HG03095 (cell line): ENCODE results near the gene TMEM229B.
"Not testable (repeated sequence)": the region's sequence is repeated elsewhere in the genome, so short reads cannot be mapped to it uniquely, and the experiment has no call there.

Source experiments
- ATAC-seq: cut with Tn5 transposase; IDR thresholded peaks from one replicate; pipeline ENCODE4 v1.9.1; 2021; ENCODE audit warnings: moderate library complexity; ENCODE audit not compliant: unreplicated experiment

The TMEM229B gene

DNA sequence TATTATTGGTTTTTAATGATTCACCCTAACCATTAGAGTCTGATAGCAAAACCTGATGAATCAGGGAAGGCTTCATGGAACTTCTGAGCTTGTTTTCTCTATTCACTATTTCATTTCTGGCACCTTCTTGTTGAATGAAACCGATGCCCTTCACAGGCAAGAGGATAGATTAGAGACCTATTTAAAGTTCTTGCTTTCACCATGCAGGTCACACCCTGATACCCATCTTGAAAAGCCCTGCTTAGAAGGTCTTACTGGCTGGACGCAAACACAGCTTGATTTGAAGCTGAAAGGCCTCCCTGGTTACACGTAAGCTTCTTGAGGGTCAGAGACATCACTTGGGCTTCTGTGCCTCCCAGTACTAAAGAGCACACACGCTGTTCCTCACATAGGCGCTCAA is 29.2 kb downstream of the TMEM229B start:
- no peak for ATAC-seq

DNA sequence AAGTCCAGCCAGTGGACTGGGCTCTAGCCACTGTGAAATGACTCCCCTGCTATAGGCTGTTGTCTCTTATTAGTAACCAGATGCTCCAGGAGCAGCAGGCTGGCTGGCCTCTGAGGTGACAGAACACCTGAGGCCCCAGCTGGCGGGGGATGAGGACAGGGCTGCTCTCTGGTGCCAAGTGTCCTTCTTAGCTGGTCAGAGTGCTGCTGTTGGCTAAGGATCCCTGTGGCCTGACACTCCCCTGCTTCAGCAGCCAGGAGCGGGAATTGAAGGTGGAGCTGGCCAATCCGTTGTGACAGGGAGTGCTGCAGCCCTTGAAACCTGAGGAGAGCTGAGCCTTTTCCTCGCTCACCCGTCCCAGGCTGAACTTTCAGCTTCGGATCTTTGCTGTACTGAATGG is 30.7 kb downstream of the TMEM229B start:
- ATAC-seq = no peak

GRCh38 chr14:67456732-67457131 is 31.8 kb downstream of the TMEM229B start:
- ATAC-seq = no peak

- ATAC-seq = no peak
These were observed 34.8 kb downstream of the TMEM229B start for GRCh38 chr14:67453575-67454300.

DNA sequence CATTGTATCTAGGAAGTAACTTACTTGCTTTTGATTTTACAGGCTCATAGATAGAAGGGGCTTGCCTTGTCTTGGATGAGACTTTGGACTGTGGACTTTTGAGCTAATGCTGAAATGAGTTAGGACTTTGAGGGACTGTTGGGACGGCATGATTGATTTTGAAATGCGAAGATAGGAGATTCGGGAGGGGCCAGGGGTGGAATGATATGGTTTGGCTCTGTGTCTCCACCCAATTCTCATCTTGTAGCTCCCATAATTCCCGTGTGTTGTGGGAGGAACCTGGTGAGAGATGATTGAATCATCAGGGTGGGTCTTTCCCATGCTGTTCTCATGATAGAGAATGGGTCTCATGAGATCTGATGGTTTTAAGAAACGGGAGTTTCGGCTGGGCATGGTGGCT is 36.9 kb downstream of the TMEM229B start:
- not testable (repeated sequence) for ATAC-seq

GRCh38 chr14:67449096-67449495 is 39.4 kb downstream of the TMEM229B start:
- no peak for ATAC-seq

- no peak for ATAC-seq
These were observed 41.5 kb downstream of the TMEM229B start for GRCh38 chr14:67447033-67447381.

DNA sequence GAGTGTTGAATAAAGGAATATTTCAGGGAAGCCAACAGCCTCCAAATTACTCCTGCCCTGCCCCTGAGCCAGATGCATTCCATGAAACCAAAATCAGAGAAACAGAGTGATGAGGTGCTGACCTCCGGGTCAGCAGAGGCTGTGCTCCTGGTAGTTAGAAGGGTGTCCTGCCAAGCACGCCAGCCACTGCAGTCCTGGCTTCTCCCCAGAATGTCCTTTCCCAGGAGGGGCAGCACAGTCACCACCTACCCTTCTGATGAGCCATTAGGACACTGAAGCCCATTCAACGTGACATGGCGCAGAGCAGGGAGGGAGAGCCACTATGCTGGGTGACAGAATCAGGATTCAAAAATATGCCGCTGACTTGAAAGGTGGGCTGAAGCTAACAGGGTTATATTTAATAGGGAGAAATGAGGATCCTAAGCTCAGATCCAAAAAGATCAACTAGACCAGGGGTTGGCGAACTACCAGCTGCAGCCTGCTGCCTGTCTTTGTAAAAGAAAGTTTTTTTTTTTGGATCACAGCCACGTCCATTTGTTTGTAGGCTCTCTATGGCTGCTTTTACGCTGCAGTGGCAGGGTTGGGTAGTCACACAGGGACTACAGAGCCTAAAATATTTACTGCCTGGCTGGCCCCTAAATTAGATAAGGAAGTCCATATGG is 42.0 kb downstream of the TMEM229B start:
- no peak for ATAC-seq

- ATAC-seq = no peak
These were observed 44.1 kb downstream of the TMEM229B start for GRCh38 chr14:67444395-67444794.

DNA sequence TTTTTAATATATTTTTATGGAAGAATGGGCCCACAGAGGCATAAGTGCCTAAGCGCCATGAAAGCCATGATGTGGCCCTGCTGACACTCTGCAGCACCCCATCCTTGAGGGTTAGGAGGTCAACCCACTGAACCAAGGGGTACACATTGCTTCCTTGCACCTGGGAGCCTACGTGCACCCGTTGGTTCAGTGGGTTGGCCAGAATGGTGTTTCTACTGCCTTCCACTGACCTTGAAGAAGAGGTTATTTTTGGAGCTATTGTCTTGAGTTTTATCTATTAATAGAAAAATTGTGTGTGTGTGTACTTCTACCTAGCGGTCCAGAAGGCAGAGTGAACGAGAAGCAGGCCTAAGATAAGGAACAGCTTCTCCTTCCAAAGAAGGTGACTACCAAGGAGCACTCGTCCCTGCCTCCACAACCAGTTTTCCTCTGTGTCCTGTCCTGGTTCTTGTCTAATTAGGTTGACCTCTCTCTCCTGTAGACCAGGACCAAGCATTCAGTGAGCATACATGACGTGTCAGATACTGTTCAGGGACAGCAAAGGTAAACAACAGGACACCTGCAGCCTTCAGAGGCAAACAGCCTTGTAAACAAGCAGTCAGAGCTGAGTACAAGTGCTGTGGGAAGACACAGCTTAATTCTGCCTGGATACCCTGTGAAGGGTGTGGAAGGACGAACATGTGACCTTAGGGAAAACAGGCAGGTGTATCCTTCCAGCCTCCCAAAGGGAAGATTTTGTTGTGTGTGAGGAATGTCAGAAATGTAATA is 46.2 kb downstream of the TMEM229B start:
- ATAC-seq = no peak

- ATAC-seq = no peak
These were observed 46.8 kb downstream of the TMEM229B start for GRCh38 chr14:67441672-67442071.

- no peak for ATAC-seq
These were observed 47.3 kb downstream of the TMEM229B start for GRCh38 chr14:67441256-67441655.

DNA sequence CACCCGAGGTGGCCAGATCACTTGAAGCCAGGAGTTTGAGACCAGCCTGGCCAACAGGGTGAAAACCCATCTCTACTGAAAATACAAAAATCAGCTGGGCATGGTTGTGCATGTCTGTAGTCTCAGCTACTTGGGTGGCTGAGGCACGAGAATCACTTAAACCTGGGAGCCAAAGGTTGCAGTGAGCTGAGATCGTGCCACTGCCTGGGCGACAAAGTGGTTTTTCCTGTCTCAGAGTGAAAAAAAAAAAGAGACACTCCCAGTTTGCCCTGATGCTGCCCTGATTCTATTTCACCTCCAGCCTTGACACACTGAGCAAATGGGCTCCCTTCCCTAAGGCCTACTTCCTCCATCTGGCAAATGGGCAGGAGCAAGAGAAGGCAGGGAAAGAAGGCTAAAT is 48.0 kb downstream of the TMEM229B start:
- ATAC-seq = no peak

GRCh38 chr14:67438969-67439368 is 49.6 kb downstream of the TMEM229B start:
- no peak for ATAC-seq

GRCh38 chr14:67436006-67436866 is 52.3 kb downstream of the TMEM229B start:
- no peak for ATAC-seq

- ATAC-seq = no peak
These were observed 52.9 kb downstream of the TMEM229B start for GRCh38 chr14:67435603-67436002.

DNA sequence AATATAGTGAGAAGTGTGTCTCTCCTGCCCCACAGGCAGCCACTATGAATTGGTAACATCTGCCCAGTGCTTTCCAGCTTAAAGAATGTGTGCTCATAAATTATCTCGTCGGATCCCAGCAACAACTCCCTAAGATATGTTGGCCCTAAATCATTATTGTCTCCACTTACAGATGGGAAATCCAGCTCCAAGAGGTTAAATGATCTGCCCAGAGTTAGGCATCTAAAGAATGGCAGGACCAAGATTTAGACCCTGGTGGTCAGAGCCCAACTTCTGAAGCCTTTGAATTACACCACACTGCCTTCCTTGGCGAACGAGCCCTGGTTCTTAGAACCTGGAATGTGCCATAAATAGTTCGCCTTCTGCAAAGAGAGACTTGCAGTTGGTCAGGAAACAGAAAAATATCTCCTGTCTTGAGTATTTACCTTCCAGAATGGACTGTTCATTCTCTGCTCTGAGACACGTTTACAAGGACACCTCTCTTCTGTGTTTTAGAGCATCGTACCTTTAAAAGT is 56.4 kb downstream of the TMEM229B start:
- no peak for ATAC-seq

DNA sequence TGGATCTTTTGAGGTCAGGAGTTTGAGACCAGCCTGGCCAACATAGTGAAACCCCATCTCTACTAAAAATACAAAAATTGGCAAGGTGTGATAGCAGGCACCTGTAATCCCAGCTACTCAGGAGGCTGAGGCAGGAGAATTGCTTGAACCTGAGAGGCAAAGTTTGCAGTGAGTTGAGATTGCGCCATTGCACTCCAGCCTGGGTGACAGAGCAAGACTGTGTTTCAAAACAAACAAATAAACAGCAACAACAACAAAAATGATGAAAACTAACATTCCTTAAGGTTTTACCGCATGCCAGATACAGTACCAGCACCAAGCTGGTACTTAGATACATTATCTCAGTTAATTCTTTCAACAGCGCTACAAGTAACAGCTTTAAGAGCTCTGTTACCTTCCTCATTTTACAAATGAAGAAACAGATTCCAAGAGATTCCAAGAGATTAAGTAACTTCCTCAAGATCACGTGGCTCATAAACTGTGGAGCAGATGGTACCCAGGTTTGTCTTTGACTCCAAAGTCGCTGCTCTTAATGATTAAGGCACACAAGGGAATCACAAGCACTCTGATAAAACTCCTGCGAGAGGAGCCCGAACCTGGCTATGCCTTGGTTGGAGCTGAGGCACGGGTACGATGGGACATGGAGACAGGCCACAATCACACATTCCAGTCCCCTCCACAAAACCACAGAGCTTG is 58.9 kb downstream of the TMEM229B start:
- no peak for ATAC-seq

DNA sequence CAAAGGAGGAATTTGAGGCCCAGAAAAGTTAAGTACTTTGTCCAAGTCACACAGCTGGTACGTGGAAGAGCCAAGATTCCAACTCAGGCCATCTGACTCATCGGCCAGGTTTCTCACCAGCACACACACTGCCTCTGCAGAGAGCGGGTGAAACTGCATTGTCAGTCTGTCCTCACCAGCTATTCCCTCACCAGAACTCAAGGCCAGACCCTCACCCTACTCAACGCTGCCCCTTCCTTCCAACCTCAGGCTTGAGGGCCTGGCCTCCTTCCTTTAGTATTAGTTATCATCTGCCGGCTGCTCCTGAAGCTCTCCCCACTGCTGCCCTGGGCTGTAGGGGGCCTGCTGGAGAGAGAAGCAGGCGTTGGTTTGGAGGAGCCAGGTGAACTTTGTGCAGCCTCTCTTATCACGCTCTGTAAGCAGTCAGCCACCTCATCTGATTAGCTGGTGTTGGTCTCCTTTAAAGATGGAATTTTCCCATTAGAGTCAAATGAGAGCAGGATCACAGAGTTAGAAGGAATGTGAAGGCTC is 60.0 kb downstream of the TMEM229B start:
- no peak for ATAC-seq

GRCh38 chr14:67426983-67427606 is 61.4 kb downstream of the TMEM229B start:
- ATAC-seq = no peak
